ENCODE data around the gene OTULIN. TPM values are rescaled to one million over a fixed set of nuclear protein-coding genes. Genes with fewer than 3 reads are reported as not detected.

Gene OTULIN
- total and polyA plus RNA-seq, 2 of the 13 experiments (the other 11 are each of a cell fraction or from before 2014, with no cell fraction given) = 7.0 to 34.8 TPM

DNA sequence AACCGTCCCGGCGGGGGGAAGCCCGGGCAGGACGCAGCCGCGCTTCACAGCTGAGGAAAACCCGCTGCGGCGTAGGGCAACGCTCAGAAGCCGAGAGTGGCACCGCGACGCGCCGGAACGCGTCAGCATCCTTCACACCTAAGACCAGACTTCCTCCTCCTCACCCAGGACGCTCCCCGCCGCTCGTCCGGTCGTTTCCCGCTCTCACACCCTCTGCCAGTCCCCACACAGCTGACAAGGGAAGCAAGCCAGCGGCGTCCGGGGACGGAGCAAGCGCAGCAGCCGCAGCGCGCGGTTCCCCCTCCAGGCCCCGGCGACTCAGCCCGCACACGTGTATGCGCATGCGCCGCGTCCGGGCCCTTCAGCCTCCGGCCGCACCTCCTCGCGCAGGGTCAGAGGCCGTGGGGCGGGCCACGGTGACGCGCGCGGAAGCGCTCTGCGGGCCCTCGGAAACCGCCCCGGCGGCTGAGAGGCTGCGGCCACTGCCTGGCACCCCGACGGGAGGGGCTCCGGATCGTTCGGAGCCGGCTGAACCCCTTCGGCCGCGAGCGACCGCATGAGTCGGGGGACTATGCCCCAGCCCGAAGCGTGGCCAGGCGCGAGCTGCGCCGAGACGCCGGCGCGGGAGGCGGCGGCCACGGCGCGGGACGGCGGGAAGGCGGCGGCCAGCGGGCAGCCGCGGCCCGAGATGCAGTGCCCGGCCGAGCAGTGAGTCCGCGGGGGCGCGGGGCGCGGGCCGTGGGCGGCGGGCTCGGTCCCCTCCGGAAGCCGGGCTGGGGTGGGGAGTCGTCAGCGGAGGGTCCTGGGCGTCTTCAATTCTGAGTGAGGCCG, at the start of gene OTULIN (continued):
- TF ChIP-seq SP1 (IDR thresholded peaks at IDR 0.05) = no peak
- TF ChIP-seq SP1 (CRISPR knock-in tag; IDR thresholded peaks at IDR 0.05) = peak; percentile 71
- no peak for TF ChIP-seq ZKSCAN5 (CRISPR knock-in tag; IDR thresholded peaks at IDR 0.05)
- TF ChIP-seq, protein P1, sequence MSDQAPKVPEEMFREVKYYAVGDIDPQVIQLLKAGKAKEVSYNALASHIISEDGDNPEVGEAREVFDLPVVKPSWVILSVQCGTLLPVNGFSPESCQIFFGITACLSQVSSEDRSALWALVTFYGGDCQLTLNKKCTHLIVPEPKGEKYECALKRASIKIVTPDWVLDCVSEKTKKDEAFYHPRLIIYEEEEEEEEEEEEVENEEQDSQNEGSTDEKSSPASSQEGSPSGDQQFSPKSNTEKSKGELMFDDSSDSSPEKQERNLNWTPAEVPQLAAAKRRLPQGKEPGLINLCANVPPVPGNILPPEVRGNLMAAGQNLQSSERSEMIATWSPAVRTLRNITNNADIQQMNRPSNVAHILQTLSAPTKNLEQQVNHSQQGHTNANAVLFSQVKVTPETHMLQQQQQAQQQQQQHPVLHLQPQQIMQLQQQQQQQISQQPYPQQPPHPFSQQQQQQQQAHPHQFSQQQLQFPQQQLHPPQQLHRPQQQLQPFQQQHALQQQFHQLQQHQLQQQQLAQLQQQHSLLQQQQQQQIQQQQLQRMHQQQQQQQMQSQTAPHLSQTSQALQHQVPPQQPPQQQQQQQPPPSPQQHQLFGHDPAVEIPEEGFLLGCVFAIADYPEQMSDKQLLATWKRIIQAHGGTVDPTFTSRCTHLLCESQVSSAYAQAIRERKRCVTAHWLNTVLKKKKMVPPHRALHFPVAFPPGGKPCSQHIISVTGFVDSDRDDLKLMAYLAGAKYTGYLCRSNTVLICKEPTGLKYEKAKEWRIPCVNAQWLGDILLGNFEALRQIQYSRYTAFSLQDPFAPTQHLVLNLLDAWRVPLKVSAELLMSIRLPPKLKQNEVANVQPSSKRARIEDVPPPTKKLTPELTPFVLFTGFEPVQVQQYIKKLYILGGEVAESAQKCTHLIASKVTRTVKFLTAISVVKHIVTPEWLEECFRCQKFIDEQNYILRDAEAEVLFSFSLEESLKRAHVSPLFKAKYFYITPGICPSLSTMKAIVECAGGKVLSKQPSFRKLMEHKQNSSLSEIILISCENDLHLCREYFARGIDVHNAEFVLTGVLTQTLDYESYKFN (CRISPR knock-in tag; conservative IDR thresholded peaks at IDR 0.05) = peak; percentile 39; the same call in 1 of the 2 replicates
- TF ChIP-seq, protein P2, sequence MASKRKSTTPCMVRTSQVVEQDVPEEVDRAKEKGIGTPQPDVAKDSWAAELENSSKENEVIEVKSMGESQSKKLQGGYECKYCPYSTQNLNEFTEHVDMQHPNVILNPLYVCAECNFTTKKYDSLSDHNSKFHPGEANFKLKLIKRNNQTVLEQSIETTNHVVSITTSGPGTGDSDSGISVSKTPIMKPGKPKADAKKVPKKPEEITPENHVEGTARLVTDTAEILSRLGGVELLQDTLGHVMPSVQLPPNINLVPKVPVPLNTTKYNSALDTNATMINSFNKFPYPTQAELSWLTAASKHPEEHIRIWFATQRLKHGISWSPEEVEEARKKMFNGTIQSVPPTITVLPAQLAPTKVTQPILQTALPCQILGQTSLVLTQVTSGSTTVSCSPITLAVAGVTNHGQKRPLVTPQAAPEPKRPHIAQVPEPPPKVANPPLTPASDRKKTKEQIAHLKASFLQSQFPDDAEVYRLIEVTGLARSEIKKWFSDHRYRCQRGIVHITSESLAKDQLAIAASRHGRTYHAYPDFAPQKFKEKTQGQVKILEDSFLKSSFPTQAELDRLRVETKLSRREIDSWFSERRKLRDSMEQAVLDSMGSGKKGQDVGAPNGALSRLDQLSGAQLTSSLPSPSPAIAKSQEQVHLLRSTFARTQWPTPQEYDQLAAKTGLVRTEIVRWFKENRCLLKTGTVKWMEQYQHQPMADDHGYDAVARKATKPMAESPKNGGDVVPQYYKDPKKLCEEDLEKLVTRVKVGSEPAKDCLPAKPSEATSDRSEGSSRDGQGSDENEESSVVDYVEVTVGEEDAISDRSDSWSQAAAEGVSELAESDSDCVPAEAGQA (IDR thresholded peaks at IDR 0.05; ENCODE audit: low read depth) = 0 out of 2 replicates have a peak, but pooled peaks have one; percentile 23
- TF ChIP-seq, protein P2 (CRISPR knock-in tag; IDR thresholded peaks at IDR 0.05; ENCODE audit: borderline replicate concordance) = no peak
- no peak for TF ChIP-seq NONO (IDR thresholded peaks at IDR 0.05)
- peak; percentile 91 for TF ChIP-seq NONO (CRISPR knock-in tag; conservative IDR thresholded peaks at IDR 0.05)
- TF ChIP-seq ZNF251 (CRISPR knock-in tag; IDR thresholded peaks at IDR 0.05) = 0 out of 2 replicates have a peak, but pooled peaks have one; percentile 13
- TF ChIP-seq, protein P3, sequence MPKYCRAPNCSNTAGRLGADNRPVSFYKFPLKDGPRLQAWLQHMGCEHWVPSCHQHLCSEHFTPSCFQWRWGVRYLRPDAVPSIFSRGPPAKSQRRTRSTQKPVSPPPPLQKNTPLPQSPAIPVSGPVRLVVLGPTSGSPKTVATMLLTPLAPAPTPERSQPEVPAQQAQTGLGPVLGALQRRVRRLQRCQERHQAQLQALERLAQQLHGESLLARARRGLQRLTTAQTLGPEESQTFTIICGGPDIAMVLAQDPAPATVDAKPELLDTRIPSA (CRISPR knock-in tag; IDR thresholded peaks at IDR 0.05; ENCODE audit: borderline replicate concordance) = 0 out of 2 replicates have a peak, but pooled peaks have one; percentile 36
- TF ChIP-seq RFX1 (IDR thresholded peaks at IDR 0.05) = no peak
- TF ChIP-seq, protein P4, sequence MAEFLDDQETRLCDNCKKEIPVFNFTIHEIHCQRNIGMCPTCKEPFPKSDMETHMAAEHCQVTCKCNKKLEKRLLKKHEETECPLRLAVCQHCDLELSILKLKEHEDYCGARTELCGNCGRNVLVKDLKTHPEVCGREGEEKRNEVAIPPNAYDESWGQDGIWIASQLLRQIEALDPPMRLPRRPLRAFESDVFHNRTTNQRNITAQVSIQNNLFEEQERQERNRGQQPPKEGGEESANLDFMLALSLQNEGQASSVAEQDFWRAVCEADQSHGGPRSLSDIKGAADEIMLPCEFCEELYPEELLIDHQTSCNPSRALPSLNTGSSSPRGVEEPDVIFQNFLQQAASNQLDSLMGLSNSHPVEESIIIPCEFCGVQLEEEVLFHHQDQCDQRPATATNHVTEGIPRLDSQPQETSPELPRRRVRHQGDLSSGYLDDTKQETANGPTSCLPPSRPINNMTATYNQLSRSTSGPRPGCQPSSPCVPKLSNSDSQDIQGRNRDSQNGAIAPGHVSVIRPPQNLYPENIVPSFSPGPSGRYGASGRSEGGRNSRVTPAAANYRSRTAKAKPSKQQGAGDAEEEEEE (CRISPR knock-in tag; IDR thresholded peaks at IDR 0.05; ENCODE audit: borderline replicate concordance) = 0 out of 2 replicates have a peak, but pooled peaks have one; percentile 29
- no peak for TF ChIP-seq ZNF577 (CRISPR knock-in tag; IDR thresholded peaks at IDR 0.05; ENCODE audit: borderline replicate concordance, low read depth)
- TF ChIP-seq TBL1XR1 (IDR thresholded peaks at IDR 0.05; ENCODE audit: borderline replicate concordance, low read length, partially characterized antibody) = no peak
- peak; percentile 81; the same call in 1 of the 2 replicates for TF ChIP-seq MED13 (CRISPR knock-in tag; IDR thresholded peaks at IDR 0.05)
- TF ChIP-seq ZNF776 (CRISPR knock-in tag; IDR thresholded peaks at IDR 0.05) = peak; percentile 94

Measured in HepG2 (cell line).